HL-60/S4 treated with phorbol 12-myristate 13-acetate at 8.2 ng/mL for 4 days and 3 days (cell line): ENCODE results near the gene CKB.

Experiments used
- in situ Hi-C: fragments of 300-500 bp; cut with MboI; formaldehyde crosslinking; loops from 2 replicates; pipeline ENCODE4 v1.15.0; 2022; ENCODE audit warnings: low sequenced_read_pairs

Gene CKB

GRCh38 chr14:103550451-103551337 is 28.1 kb upstream of the CKB start:
- in situ Hi-C loops = no loop called here

GRCh38 chr14:103549361-103550311 is 27.0 kb upstream of the CKB start:
- in situ Hi-C loops = no loop called here

GRCh38 chr14:103548463-103549351 is 26.1 kb upstream of the CKB start:
- in situ Hi-C loops = no loop called here

- in situ Hi-C loops = no loop called here
Measured at GRCh38 chr14:103547941-103548462, 25.4 kb upstream of the CKB start.

- in situ Hi-C loops = no loop called here
Measured at GRCh38 chr14:103547455-103547940, 24.9 kb upstream of the CKB start.

- in situ Hi-C loops = no loop called here
Measured at GRCh38 chr14:103546652-103547454, 24.2 kb upstream of the CKB start.

GRCh38 chr14:103545915-103546651 is 23.5 kb upstream of the CKB start:
- in situ Hi-C loops = no loop called here

- in situ Hi-C loops = no loop called here
Measured at GRCh38 chr14:103545219-103545914, 22.7 kb upstream of the CKB start.

- in situ Hi-C loops = no loop called here
Measured at GRCh38 chr14:103544388-103545218, 22.0 kb upstream of the CKB start.

- in situ Hi-C loops = no loop called here
Measured at GRCh38 chr14:103543721-103544387, 21.2 kb upstream of the CKB start.

GRCh38 chr14:103543140-103543539 is 20.5 kb upstream of the CKB start:
- in situ Hi-C loops = no loop called here

GRCh38 chr14:103542605-103543088 is 20.0 kb upstream of the CKB start:
- in situ Hi-C loops = no loop called here

GRCh38 chr14:103541709-103542604 is 19.3 kb upstream of the CKB start:
- in situ Hi-C loops = no loop called here

GRCh38 chr14:103540821-103541708 is 18.4 kb upstream of the CKB start:
- in situ Hi-C loops = no loop called here
